HG02798 (cell line): ENCODE data around the gene AGO3.

Source experiments
- ATAC-seq: cut with Tn5 transposase; IDR thresholded peaks from one replicate; pipeline ENCODE4 v1.9.1; 2021; ENCODE audit warnings: mild to moderate bottlenecking; ENCODE audit not compliant: unreplicated experiment, poor library complexity

The AGO3 gene

GRCh38 chr1:36076979-36077573 lies 146.2 kb downstream of the AGO3 start:
- ATAC-seq = no peak

- no peak for ATAC-seq
Observed at GRCh38 chr1:36080236-36080635, 149.3 kb downstream of the AGO3 start.

- ATAC-seq = no peak
Observed at GRCh38 chr1:36080801-36081200, 149.9 kb downstream of the AGO3 start.

GRCh38 chr1:36081926-36082485 lies 151.1 kb downstream of the AGO3 start:
- ATAC-seq = no peak

- no peak for ATAC-seq
Observed at GRCh38 chr1:36083219-36083618, 152.3 kb downstream of the AGO3 start.

- ATAC-seq = no peak
Observed at GRCh38 chr1:36083635-36084496, 153.0 kb downstream of the AGO3 start, which contains the start of gene TEKT2. TEKT2 (plus strand) TSS chr1:36084094; CDS start chr1:36084922, 828 bp downstream.

- no peak for ATAC-seq
Observed at GRCh38 chr1:36084497-36085115, 153.7 kb downstream of the AGO3 start.

- ATAC-seq = no peak
Observed at GRCh38 chr1:36085126-36085525, 154.2 kb downstream of the AGO3 start.

GRCh38 chr1:36085686-36086526 lies 155.0 kb downstream of the AGO3 start:
- no peak for ATAC-seq

GRCh38 chr1:36086529-36087232 lies 155.8 kb downstream of the AGO3 start:
- no peak for ATAC-seq

- ATAC-seq = no peak
Observed at GRCh38 chr1:36087233-36088123, 156.6 kb downstream of the AGO3 start.

- ATAC-seq = no peak
Observed at GRCh38 chr1:36088265-36088576, 157.3 kb downstream of the AGO3 start.

- peak; percentile 83 for ATAC-seq
Observed at GRCh38 chr1:36088577-36089392, 157.9 kb downstream of the AGO3 start, which contains the start of gene ADPRS. ADPRS (plus strand) TSS chr1:36088892; CDS start chr1:36088905, 13 bp downstream.

GRCh38 chr1:36089393-36090121 lies 158.7 kb downstream of the AGO3 start:
- no peak for ATAC-seq

- no peak for ATAC-seq
Observed at GRCh38 chr1:36091141-36091540, 160.2 kb downstream of the AGO3 start.

GRCh38 chr1:36091698-36092097 lies 160.8 kb downstream of the AGO3 start:
- no peak for ATAC-seq

- ATAC-seq = no peak
Observed at GRCh38 chr1:36092166-36092797, 161.4 kb downstream of the AGO3 start.
